HepG2 (cell line): ENCODE measurements around the gene AMZ2. TPM values are rescaled to one million over a fixed set of nuclear protein-coding genes. Genes with fewer than 3 reads are reported as not detected.

Experiments used
- ARNTL ChIP-seq: sonication (generic); formaldehyde crosslinking; IDR thresholded peaks from 2 replicates; pipeline ENCODE4 v1.4.0; 2020; ENCODE audit warnings: mild to moderate bottlenecking, missing genetic modification reagents
- EHMT2 ChIP-seq: fragments of 200-600 bp; sonication (generic); IDR thresholded peaks from 2 replicates; pipeline ENCODE4 v1.7.0; 2017; ENCODE audit warnings: antibody characterized with exemption, low read depth, low read length, borderline replicate concordance
- FOXA3 ChIP-seq: IDR thresholded peaks from 2 replicates; pipeline ENCODE4 v1.6.1; 2016; ENCODE audit warnings: missing genetic modification reagents, missing compliant biosample characterization
- FOXM1 ChIP-seq: sonication (generic); formaldehyde crosslinking; IDR thresholded peaks from 2 replicates; pipeline ENCODE4 v1.5.0; 2020; ENCODE audit warnings: missing genetic modification reagents
- NBN ChIP-seq: fragments of 450-650 bp; conservative IDR thresholded peaks from 2 replicates; pipeline ENCODE4 v1.6.1; 2017
- YEATS2 ChIP-seq: sonication (generic); formaldehyde crosslinking; IDR thresholded peaks from 2 replicates; pipeline ENCODE4 v1.4.0; 2020; ENCODE audit warnings: missing genetic modification reagents, borderline replicate concordance
- ZNF629 ChIP-seq: sonication (generic); formaldehyde crosslinking; conservative IDR thresholded peaks from 2 replicates; pipeline ENCODE4 v1.5.0; 2020; ENCODE audit warnings: missing genetic modification reagents
- ZNF766 ChIP-seq: sonication (generic); formaldehyde crosslinking; IDR thresholded peaks from 2 replicates; pipeline ENCODE4 v1.5.0; 2020; ENCODE audit warnings: missing genetic modification reagents, borderline replicate concordance
- polyA plus RNA-seq, 8 experiments: library from polyadenylated mRNA; depleted of rRNA in 3 of 8; stranded (reverse) in 7 of 8; unstranded in 1 of 8; fragments of >200 nt; fragmentation: Illumina TruSeq in 4 of 8; extraction: Trizol in 4 of 8; gene quantifications; 2 replicates each; pipeline versions ENCODE4 v1.2.1 to v1.2.3, GENCODE V29; 2011 to 2016; ENCODE audit warnings: low read depth in 4 of 8, missing spikeins in 1 of 8, mixed read lengths in 1 of 8; ENCODE audit not compliant: insufficient read depth in 1 of 8
- total RNA-seq, 5 experiments: library from RNA; depleted of rRNA; stranded (reverse); fragments of >200 nt; fragmentation: Illumina TruSeq; extraction: Trizol; gene quantifications; 2 replicates each; pipeline ENCODE4 v1.2.3, GENCODE V29; 2016; ENCODE audit warnings: low read depth in 1 of 5
- TF ChIP-seq, protein P1 (sequence below): sonication (generic); formaldehyde crosslinking; IDR thresholded peaks from 2 replicates; pipeline ENCODE4 v1.4.0; 2020; ENCODE audit warnings: mild to moderate bottlenecking, missing genetic modification reagents
- TF ChIP-seq, protein P2 (sequence below): sonication (generic); formaldehyde crosslinking; IDR thresholded peaks from 2 replicates; pipeline ENCODE4 v1.4.0; 2020; ENCODE audit warnings: missing genetic modification reagents
- TF ChIP-seq, protein P3 (sequence below): IDR thresholded peaks from 2 replicates; pipeline ENCODE4 v1.6.1; 2012; ENCODE audit warnings: low read length, improper control_type of control experiment
- TF ChIP-seq, protein P4 (sequence below): sonication (generic); IDR thresholded peaks from 2 replicates; pipeline ENCODE4 v1.6.1; 2016; ENCODE audit warnings: low read depth, borderline replicate concordance
- TF ChIP-seq, protein P5 (sequence below): sonication (generic); formaldehyde crosslinking; IDR thresholded peaks from 2 replicates; pipeline ENCODE4 v1.4.0; 2020; ENCODE audit warnings: mild to moderate bottlenecking, missing genetic modification reagents, borderline replicate concordance
- TF ChIP-seq, protein P6 (sequence below): sonication (generic); formaldehyde crosslinking; conservative IDR thresholded peaks from 2 replicates; pipeline ENCODE4 v1.4.0; 2020; ENCODE audit warnings: missing genetic modification reagents

AMZ2 gene
- total and polyA plus RNA-seq, 2 of the 13 experiments (the other 11 are each of a cell fraction or from before 2014, with no cell fraction given) = 86.9 to 90.2 TPM

- TF ChIP-seq, protein P1, sequence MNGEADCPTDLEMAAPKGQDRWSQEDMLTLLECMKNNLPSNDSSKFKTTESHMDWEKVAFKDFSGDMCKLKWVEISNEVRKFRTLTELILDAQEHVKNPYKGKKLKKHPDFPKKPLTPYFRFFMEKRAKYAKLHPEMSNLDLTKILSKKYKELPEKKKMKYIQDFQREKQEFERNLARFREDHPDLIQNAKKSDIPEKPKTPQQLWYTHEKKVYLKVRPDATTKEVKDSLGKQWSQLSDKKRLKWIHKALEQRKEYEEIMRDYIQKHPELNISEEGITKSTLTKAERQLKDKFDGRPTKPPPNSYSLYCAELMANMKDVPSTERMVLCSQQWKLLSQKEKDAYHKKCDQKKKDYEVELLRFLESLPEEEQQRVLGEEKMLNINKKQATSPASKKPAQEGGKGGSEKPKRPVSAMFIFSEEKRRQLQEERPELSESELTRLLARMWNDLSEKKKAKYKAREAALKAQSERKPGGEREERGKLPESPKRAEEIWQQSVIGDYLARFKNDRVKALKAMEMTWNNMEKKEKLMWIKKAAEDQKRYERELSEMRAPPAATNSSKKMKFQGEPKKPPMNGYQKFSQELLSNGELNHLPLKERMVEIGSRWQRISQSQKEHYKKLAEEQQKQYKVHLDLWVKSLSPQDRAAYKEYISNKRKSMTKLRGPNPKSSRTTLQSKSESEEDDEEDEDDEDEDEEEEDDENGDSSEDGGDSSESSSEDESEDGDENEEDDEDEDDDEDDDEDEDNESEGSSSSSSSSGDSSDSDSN (CRISPR knock-in tag) = peak; percentile 90
- TF ChIP-seq ZNF766 (CRISPR knock-in tag) (0 out of 2 replicates have a peak, but pooled peaks have one; percentile 28), NBN (no peak), FOXA3 (CRISPR knock-in tag) (peak; percentile 19), ZNF629 (CRISPR knock-in tag) (no peak), EHMT2 (no peak), ARNTL (CRISPR knock-in tag) (peak; percentile 66), YEATS2 (CRISPR knock-in tag) (no peak; the same call in 1 of the 2 replicates), FOXM1 (CRISPR knock-in tag) (no peak)
- TF ChIP-seq, protein P2, sequence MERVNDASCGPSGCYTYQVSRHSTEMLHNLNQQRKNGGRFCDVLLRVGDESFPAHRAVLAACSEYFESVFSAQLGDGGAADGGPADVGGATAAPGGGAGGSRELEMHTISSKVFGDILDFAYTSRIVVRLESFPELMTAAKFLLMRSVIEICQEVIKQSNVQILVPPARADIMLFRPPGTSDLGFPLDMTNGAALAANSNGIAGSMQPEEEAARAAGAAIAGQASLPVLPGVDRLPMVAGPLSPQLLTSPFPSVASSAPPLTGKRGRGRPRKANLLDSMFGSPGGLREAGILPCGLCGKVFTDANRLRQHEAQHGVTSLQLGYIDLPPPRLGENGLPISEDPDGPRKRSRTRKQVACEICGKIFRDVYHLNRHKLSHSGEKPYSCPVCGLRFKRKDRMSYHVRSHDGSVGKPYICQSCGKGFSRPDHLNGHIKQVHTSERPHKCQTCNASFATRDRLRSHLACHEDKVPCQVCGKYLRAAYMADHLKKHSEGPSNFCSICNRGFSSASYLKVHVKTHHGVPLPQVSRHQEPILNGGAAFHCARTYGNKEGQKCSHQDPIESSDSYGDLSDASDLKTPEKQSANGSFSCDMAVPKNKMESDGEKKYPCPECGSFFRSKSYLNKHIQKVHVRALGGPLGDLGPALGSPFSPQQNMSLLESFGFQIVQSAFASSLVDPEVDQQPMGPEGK (CRISPR knock-in tag) = peak; percentile 42; the same call in 1 of the 2 replicates
- TF ChIP-seq, protein P3, sequence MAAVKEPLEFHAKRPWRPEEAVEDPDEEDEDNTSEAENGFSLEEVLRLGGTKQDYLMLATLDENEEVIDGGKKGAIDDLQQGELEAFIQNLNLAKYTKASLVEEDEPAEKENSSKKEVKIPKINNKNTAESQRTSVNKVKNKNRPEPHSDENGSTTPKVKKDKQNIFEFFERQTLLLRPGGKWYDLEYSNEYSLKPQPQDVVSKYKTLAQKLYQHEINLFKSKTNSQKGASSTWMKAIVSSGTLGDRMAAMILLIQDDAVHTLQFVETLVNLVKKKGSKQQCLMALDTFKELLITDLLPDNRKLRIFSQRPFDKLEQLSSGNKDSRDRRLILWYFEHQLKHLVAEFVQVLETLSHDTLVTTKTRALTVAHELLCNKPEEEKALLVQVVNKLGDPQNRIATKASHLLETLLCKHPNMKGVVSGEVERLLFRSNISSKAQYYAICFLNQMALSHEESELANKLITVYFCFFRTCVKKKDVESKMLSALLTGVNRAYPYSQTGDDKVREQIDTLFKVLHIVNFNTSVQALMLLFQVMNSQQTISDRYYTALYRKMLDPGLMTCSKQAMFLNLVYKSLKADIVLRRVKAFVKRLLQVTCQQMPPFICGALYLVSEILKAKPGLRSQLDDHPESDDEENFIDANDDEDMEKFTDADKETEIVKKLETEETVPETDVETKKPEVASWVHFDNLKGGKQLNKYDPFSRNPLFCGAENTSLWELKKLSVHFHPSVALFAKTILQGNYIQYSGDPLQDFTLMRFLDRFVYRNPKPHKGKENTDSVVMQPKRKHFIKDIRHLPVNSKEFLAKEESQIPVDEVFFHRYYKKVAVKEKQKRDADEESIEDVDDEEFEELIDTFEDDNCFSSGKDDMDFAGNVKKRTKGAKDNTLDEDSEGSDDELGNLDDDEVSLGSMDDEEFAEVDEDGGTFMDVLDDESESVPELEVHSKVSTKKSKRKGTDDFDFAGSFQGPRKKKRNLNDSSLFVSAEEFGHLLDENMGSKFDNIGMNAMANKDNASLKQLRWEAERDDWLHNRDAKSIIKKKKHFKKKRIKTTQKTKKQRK = no peak
- TF ChIP-seq, protein P4, sequence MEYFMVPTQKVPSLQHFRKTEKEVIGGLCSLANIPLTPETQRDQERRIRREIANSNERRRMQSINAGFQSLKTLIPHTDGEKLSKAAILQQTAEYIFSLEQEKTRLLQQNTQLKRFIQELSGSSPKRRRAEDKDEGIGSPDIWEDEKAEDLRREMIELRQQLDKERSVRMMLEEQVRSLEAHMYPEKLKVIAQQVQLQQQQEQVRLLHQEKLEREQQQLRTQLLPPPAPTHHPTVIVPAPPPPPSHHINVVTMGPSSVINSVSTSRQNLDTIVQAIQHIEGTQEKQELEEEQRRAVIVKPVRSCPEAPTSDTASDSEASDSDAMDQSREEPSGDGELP = no peak
- TF ChIP-seq, protein P5, sequence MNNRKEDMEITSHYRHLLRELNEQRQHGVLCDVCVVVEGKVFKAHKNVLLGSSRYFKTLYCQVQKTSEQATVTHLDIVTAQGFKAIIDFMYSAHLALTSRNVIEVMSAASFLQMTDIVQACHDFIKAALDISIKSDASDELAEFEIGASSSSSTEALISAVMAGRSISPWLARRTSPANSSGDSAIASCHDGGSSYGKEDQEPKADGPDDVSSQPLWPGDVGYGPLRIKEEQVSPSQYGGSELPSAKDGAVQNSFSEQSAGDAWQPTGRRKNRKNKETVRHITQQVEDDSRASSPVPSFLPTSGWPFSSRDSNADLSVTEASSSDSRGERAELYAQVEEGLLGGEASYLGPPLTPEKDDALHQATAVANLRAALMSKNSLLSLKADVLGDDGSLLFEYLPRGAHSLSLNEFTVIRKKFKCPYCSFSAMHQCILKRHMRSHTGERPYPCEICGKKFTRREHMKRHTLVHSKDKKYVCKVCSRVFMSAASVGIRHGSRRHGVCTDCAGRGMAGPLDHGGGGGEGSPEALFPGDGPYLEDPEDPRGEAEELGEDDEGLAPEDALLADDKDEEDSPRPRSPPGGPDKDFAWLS (CRISPR knock-in tag) = no peak
- TF ChIP-seq, protein P6, sequence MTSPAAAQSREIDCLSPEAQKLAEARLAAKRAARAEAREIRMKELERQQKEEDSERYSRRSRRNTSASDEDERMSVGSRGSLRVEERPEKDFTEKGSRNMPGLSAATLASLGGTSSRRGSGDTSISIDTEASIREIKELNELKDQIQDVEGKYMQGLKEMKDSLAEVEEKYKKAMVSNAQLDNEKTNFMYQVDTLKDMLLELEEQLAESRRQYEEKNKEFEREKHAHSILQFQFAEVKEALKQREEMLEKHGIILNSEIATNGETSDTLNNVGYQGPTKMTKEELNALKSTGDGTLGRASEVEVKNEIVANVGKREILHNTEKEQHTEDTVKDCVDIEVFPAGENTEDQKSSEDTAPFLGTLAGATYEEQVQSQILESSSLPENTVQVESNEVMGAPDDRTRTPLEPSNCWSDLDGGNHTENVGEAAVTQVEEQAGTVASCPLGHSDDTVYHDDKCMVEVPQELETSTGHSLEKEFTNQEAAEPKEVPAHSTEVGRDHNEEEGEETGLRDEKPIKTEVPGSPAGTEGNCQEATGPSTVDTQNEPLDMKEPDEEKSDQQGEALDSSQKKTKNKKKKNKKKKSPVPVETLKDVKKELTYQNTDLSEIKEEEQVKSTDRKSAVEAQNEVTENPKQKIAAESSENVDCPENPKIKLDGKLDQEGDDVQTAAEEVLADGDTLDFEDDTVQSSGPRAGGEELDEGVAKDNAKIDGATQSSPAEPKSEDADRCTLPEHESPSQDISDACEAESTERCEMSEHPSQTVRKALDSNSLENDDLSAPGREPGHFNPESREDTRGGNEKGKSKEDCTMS (CRISPR knock-in tag) = no peak
Observed at GRCh38 chr17:68291836-68292688, 44.2 kb downstream of the AMZ2 start (continued).
